Tibial nerve (tissue), 4 donors: Measurements from ENCODE around the gene AKAP7. TPM values are rescaled to one million over a fixed set of nuclear protein-coding genes. Genes with fewer than 3 reads are reported as not detected.
"Not testable (repeated sequence)": the region's sequence is repeated elsewhere in the genome, so short reads cannot be mapped to it uniquely, and the experiment has no call there.

Experiments used
- DNase-seq, 2 donors: peaks; one replicate each; pipeline ENCODE4 v3.0.0-alpha.2; 2019; ENCODE audit warnings: low spot score in 2 of 2
- H3K27ac ChIP-seq, 4 donors: fragments of 200-600 bp; sonication (generic) in 3 of 4; one replicate each; pipeline ENCODE4 v1.5.1; 2017 to 2019; ENCODE audit warnings: mild to moderate bottlenecking in 1 of 4
- H3K27me3 ChIP-seq, 2 donors: fragments of 200-600 bp; sonication (generic) in 1 of 2; one replicate each; pipeline versions ENCODE4 v1.5.1 to v1.6.0; 2017 to 2019
- H3K36me3 ChIP-seq, 3 donors: fragments of 200-600 bp; sonication (generic); one replicate each; pipeline ENCODE4 v1.5.1; 2018 to 2019
- H3K4me1 ChIP-seq, 4 donors: fragments of 200-600 bp; sonication (generic) in 3 of 4; one replicate each; pipeline ENCODE4 v1.5.1; 2017 to 2019
- H3K4me3 ChIP-seq, 4 donors: fragments of 200-600 bp; sonication (generic) in 3 of 4; one replicate each; pipeline ENCODE4 v1.5.1; 2017 to 2019; ENCODE audit warnings: mild to moderate bottlenecking in 1 of 4, moderate library complexity in 1 of 4
- H3K9me3 ChIP-seq, 4 donors: fragments of 200-600 bp; sonication (generic) in 3 of 4; one replicate each; pipeline ENCODE4 v1.5.1; 2017 to 2019
- CTCF ChIP-seq, 5 experiments: fragments of 200-600 bp in 3 of 5; fragments of 450-650 bp in 2 of 5; sonication (generic) in 3 of 5; IDR thresholded peaks; one replicate each; pipeline ENCODE4 v1.5.1; 2016 to 2019; ENCODE audit warnings: antibody characterized with exemption in 5 of 5, mild to moderate bottlenecking in 3 of 5, moderate library complexity in 2 of 5
- EP300 ChIP-seq, 2 donors: sonication (generic); formaldehyde crosslinking; IDR thresholded peaks; one replicate each; pipeline ENCODE4 v1.6.1; 2017; ENCODE audit warnings: antibody characterized with exemption in 2 of 2, mild to moderate bottlenecking in 1 of 2
- POLR2A ChIP-seq, 2 donors: fragments of 450-650 bp; IDR thresholded peaks; one replicate each; pipeline ENCODE4 v1.6.1; 2017; ENCODE audit warnings: antibody characterized with exemption in 2 of 2, mild to moderate bottlenecking in 2 of 2, moderate library complexity in 2 of 2
- WGBS, 2 donors: methylation state at CpG; one replicate each; pipeline ENCODE4 v1.1.5; 2018; 5-methylcytosine and 5-hydroxymethylcytosine counted together
- total RNA-seq, 4 donors: library from RNA; depleted of rRNA; stranded (reverse); fragments of >200 nt; gene quantifications; one replicate each; pipeline ENCODE4 v1.1.0, GENCODE V29; 2016

Gene AKAP7
- total RNA-seq, 4 donors from 2014 or later = 5.1 to 39.1 (median 11.8) TPM

GRCh38 chr6:131293472-131293911 is 158.2 kb downstream of the AKAP7 start:
- H3K27me3 ChIP-seq = no peaks in the 10 kb centered on the region
- DNase-seq = no peak
- 58 to 65% methylated on average over 3 of the region's 3 CpGs for WGBS, 2 donors
- no peak overlapping the region for H3K4me3 ChIP-seq
- H3K9me3 ChIP-seq = no peaks in the 10 kb centered on the region
- TF ChIP-seq CTCF (IDR thresholded peaks at IDR 0.05) (no peak), EP300 (IDR thresholded peaks at IDR 0.05) (no peak), POLR2A (IDR thresholded peaks at IDR 0.05) (no peak)
- no peaks in the 10 kb centered on the region for H3K36me3 ChIP-seq
- peaks cover 0 to 12% (median 6%) of the 10 kb centered on the region in 4 donors for H3K4me1 ChIP-seq
- no peak overlapping the region for H3K27ac ChIP-seq

DNA sequence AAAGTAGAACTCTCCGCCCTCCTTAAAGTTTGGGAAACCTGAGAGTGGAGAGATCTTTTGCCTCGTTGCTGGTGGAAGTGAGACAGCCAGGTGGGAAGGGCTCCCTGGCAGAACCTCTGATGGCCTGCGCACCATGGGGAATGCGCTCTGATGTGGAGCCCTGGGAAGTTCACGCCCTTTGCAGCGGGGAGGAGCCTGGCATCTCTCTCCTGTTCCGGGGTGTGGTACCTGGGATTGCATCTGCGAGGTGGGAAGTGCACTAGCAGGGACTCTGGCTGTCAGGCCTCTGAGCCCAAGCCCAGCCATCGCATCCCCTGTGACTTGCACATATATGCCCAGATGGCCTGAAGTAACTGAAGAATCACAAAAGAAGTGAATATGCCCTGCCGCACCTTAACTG is 159.8 kb downstream of the AKAP7 start:
- peaks cover 0 to 12% (median 6%) of the 10 kb centered on the region in 4 donors for H3K4me1 ChIP-seq
- no peak overlapping the region for H3K27ac ChIP-seq
- no peak for TF ChIP-seq EP300 (IDR thresholded peaks at IDR 0.05)
- TF ChIP-seq POLR2A (IDR thresholded peaks at IDR 0.05) = no peak
- no peak for TF ChIP-seq CTCF (IDR thresholded peaks at IDR 0.05)
- no peak overlapping the region for H3K4me3 ChIP-seq
- H3K27me3 ChIP-seq = no peaks in the 10 kb centered on the region
- no peaks in the 10 kb centered on the region for H3K36me3 ChIP-seq
- no peaks in the 10 kb centered on the region for H3K9me3 ChIP-seq
- DNase-seq = no peak
- WGBS, 2 donors = 91 to 95% methylated on average over 10 of the region's 10 CpGs

DNA sequence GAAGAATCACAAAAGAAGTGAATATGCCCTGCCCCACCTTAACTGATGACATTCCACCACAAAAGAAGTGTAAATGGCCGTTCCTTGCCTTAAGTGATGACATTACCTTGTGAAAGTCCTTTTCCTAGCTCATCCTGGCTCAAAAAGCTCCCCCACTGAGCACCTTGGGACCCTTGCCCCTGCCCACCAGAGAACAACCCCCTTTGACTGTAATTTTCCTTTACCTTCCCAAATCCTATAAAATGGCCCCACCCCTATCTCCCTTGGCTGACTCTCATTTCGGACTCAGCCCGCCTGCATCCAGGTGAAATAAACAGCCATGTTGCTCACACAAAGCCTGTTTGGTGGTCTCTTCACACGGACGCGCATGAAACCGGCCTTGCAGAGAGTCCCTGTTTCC is 165.6 kb downstream of the AKAP7 start:
- WGBS, 2 donors = 95 to 97% methylated on average over 7 of the region's 7 CpGs
- not testable (repeated sequence) for H3K4me1 ChIP-seq, DNase-seq, H3K27me3 ChIP-seq, H3K4me3 ChIP-seq, H3K9me3 ChIP-seq, H3K36me3 ChIP-seq, H3K27ac ChIP-seq

GRCh38 chr6:131303338-131303930 is 168.2 kb downstream of the AKAP7 start:
- no peaks in the 10 kb centered on the region for H3K9me3 ChIP-seq

DNA sequence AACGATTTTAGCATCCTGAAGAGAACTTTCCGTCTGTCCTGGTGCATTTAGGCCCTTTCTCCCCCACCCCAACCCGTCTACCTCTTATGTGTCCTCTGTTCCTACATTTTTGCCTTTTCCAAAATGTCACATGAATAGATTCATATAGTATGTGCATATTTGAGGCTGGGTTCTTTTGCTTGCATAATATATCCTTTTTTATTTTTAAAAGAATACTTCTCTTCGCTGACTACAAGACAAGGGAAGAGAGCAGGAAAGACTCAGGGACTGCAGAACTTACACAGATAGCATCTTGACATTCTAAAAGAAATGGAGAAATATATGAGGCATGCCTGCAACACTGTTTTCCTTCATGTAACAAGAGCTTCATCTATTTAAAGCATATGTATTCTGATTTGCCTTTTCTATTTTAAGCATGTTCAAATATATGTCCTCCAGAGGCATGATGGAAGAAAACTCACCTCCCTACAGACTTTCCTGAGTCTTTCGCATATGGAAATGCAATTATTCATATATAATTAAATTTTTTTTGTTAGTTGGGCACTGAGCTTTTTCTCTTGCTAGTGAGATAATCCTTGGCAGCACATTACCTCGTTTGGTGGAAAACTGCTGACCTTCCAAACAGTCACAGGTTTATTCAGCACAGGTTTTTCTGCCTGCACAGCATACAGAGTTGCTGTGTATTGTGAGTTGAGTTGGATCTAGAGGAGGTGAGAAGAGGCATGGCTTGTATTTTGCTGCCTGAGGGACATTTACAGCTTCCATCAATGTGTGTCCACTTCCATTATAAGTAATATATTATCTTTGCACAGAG is 170.0 kb downstream of the AKAP7 start:
- Histone ChIP-seq H3K27me3 (no peaks in the 10 kb centered on the region), H3K4me1 (no peaks in the 10 kb centered on the region), H3K9me3 (peaks cover 0 to 11% (median 5%) of the 10 kb centered on the region in 4 donors), H3K27ac (no peak overlapping the region), H3K4me3 (no peak overlapping the region), H3K36me3 (no peaks in the 10 kb centered on the region)
- TF ChIP-seq CTCF (IDR thresholded peaks at IDR 0.05) (no peak), POLR2A (IDR thresholded peaks at IDR 0.05) (no peak), EP300 (IDR thresholded peaks at IDR 0.05) (no peak)
- 77 to 81% methylated on average over 6 of the region's 6 CpGs for WGBS, 2 donors
- no peak for DNase-seq

More at GRCh38 chr6:131303338-131303930, 168.2 kb downstream of the AKAP7 start:
- Histone ChIP-seq H3K36me3 (no peaks in the 10 kb centered on the region), H3K4me3 (no peak overlapping the region), H3K4me1 (no peaks in the 10 kb centered on the region), H3K27me3 (no peaks in the 10 kb centered on the region), H3K27ac (no peak overlapping the region)
- TF ChIP-seq CTCF (IDR thresholded peaks at IDR 0.05) (no peak), EP300 (IDR thresholded peaks at IDR 0.05) (no peak), POLR2A (IDR thresholded peaks at IDR 0.05) (no peak)
- WGBS, 2 donors = 79 to 85% methylated on average over 6 of the region's 6 CpGs
- no peak for DNase-seq
